Measurements from ENCODE around the gene BET1L.
"Not testable (repeated sequence)": the region's sequence is repeated elsewhere in the genome, so short reads cannot be mapped to it uniquely, and the experiment has no call there.

Gene BET1L

GRCh38 chr11:225734-226453, 18.7 kb upstream of the BET1L start:
- no peak for DNase-seq

DNA sequence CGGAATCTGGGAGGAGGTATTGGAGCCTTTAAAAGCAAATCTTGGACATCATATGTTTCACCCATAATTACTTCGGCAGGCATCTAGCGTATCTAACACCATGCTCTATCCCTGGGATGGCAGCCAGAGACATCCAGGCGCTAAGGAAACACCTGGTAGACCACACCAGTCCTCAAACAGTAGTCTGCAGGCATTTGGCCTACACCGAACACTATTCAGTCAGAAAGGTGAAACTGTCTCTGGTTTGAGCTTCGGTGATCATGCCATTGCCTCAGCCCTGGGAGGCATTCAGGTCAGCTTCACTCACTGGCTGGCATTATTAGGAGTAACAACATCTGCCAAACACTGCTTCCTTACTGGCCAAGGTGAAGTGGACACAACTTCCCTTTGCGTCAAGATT, 17.2 kb upstream of the BET1L start:
- no peak for DNase-seq

DNA sequence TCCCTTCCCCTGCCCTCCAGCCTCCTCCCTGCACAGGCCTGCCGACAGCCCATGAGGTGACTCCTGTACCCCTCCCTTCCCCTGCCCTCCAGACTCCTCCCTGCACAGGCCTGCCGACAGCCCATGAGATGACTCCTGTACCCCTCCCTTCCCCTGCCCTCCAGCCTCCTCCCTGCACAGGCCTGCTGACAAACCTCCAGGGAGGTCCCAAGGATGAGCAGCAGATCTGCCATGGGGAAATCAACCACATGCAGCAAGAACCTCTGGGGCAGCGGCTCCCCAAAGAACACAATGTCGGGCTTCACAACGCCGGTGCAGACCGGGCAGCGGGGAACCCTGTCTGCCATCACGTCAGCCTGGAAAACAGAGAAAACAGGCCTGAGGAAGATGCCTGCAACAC, 16.7 kb upstream of the BET1L start:
- DNase-seq, result no peak

DNA sequence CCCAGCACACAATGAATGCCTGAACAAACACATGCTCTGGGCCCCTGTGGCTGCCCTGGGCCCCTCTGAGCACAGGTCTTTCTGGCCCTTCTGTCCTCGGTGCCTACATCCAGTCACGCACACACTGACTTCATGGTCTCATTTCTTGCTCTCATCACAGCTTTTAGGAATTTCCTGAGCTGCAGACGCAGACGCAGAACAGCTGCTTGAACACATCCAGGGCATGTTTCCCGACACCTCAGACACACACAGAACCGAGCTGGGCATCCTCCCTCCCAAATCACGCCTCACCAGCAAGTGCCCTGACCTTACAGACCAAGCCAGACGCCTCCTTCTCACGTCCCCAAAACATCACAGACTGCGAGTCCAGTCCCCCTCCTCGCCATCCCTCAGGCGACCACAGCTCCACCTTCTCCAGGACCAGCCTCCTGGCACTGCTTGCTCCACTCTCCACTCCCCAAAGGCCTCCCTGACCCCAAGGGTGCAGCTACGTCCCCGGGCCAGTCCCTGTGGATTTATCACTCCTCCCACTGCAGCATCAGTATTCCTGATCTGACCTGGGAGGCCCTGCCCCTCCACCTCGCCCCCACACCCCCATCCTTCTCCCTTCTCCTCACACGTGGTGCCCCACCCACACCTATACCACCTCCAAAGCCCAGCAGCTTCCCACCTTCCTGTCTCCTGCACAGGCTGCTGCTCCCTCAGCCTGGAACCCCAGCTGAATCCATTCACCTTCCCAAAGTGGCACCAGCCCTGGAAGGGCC, 16.0 kb upstream of the BET1L start:
- no peak for DNase-seq

- DNase-seq, result no peak
Measured at GRCh38 chr11:221998-222789, 15.0 kb upstream of the BET1L start.

GRCh38 chr11:221539-221938, 14.3 kb upstream of the BET1L start:
- no peak for DNase-seq

- not testable (repeated sequence) for DNase-seq
Measured at GRCh38 chr11:220641-221215, 13.5 kb upstream of the BET1L start.

GRCh38 chr11:218815-219593, 11.8 kb upstream of the BET1L start:
- no peak for DNase-seq

DNA sequence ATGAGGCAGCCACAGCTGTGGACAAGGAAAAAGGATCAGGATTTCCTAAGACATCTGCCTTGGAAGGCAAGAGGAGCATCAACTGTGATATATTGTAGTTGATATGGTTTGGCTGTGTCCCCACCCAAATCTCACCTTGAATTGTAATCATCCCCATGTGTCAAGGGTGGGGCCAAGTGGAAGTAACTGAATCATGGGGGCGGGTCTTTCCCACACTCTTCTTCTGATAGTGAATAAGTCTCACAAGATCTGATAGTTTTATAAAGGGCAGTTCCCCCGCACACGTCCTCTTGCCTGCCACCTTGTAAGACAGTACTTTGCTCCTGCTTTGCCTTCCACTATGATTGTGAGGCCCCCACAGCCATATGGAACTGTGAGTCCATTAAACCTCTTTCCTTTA, 10.5 kb upstream of the BET1L start:
- DNase-seq, result no peak

DNA sequence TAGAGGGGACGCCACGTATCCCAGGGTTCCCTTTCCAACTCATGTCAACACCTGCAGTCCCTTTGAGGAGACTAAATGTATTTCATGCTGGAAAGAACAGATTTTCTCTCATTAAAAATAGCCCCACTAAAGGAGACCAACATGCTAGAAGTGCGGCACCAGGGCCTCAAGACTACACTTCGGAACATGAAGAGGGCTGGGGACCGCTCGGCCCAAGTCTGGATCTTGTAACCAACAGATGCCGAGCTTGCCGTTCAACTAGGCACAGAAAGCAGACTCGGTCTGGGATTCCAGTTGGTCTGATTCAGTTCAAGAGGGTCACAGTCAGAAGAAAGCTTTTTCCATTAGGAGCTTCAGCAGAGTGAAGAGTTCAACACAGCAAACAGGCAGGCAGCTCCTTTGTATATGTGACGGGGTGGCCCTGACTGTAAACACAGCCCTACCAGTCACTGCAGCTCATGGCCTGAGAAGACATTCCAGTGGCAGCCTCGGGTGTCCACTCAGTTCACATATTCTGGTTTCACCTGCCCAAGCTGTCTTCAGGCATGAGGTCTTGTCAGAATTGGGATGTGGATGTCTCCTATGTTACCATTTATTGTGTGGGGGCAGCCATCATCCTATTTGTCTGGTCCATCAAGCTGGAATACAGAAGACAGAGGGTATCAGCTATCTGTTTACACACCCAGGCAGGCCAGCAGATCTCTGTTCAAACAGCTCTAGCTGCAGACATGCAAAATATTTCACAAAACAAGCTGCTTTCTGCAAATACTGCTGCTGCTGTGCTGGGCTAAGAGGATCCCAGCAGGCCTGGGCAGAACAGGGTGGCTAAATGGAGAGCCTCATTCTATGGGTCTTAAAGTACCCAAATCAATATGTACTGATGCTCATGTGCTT, 9.1 kb upstream of the BET1L start:
- DNase-seq, result no peak

- no peak for DNase-seq
Measured at GRCh38 chr11:215581-216037, 8.4 kb upstream of the BET1L start.

GRCh38 chr11:214083-214482, 6.9 kb upstream of the BET1L start:
- no peak for DNase-seq

GRCh38 chr11:213111-213510, 5.9 kb upstream of the BET1L start:
- no peak for DNase-seq

DNA sequence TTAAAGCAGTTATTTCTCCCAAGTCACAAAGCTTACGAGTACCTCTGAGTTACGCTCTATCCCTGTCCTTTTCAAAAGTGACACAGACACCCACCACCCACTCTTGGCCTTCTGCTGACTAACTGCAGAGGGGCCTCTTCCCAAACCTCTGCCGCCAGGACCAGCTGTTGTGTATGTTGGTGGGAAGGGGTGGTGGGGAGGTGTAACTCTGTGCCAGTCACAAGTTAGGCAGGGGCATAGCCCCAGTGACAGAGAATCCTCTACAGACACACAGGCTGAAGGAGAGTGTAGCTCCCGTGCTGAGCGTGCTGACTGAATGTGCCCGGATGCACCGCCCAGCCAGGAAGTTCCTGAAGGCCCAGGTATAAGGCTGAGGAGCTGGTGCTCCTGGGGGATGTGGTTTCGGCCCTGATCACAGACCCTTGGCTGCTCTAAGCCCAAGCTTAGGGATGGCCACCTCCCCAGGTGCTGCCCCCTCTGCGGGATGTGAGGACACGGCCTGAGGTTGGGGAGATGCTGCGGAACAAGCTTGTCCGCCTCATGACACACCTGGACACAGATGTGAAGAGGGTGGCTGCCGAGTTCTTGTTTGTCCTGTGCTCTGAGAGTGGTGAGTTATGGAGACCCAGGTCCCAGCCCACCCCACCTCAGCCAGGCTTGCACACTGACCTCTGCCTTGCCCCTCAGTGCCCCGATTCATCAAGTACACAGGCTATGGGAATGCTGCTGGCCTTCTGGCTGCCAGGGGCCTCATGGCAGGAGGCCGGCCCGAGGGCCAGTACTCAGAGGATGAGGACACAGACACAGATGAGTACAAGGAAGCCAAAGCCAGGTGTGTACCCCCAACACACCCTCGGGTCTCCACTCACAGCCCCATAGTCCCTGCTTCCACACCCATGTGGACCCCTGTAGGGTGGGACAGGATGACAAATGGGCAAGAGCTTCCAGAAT, 5.2 kb upstream of the BET1L start:
- DNase-seq, result no peak

GRCh38 chr11:211741-212140, 4.5 kb upstream of the BET1L start:
- no peak for DNase-seq

GRCh38 chr11:211295-211694, 4.1 kb upstream of the BET1L start:
- DNase-seq, result no peak

DNA sequence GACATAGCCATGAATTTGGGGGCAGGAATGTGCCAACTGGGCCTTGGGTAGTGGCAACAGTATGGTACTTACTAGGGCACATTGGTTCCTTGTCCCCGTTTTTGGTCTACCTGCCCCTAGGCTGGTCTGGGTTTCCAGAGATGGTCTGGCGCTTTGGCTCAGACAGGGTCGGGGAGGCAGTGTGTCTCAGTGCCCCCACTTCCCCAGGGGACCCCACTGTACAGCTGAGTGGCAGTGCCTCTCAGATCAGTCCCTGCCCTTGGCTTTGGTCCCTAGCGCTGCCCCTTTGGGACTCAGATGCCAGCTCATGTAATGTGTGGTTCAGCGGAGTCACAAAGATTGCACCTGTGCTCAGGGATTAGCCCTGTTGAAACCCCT, 3.6 kb upstream of the BET1L start:
- DNase-seq, result no peak

GRCh38 chr11:210122-210802, 3.1 kb upstream of the BET1L start:
- no peak for DNase-seq

- peak; percentile 20 for DNase-seq
Measured at GRCh38 chr11:209275-210121, 2.3 kb upstream of the BET1L start.

All from stimulated activated CD4-positive, alpha-beta T cell treated with anti-CD3 and anti-CD28 coated beads, Interleukin-1b, Interleukin-23, amount 100 ng/mL, for 48 hours (primary cell).